H9 (cell line): ENCODE results near the gene C20orf204. TPM values are rescaled to one million over a fixed set of nuclear protein-coding genes. Genes with fewer than 3 reads are reported as not detected.

ENCODE experiments used
- DNase-seq: peaks from one replicate; pipeline ENCODE4 v3.0.0-alpha.2; 2017
- H2AFZ ChIP-seq: one replicate; pipeline ENCODE4 v1.6.1; 2013; ENCODE audit warnings: mild to moderate bottlenecking, low read length, control low read depth, moderate library complexity
- H2AK5ac ChIP-seq: 2 replicates; pipeline ENCODE4 v1.6.1; 2013; ENCODE audit warnings: low read length, control low read depth, mixed read lengths; ENCODE audit not compliant: insufficient read length
- H2BK120ac ChIP-seq: one replicate; pipeline ENCODE4 v1.6.1; 2013; ENCODE audit warnings: low read depth, mild to moderate bottlenecking, low read length, control low read depth, inconsistent platforms; ENCODE audit not compliant: poor library complexity, severe bottlenecking
- H2BK12ac ChIP-seq: 2 replicates; pipeline ENCODE4 v1.6.1; 2013; ENCODE audit warnings: low read length, control low read depth, mixed read lengths, low read depth; ENCODE audit not compliant: insufficient read length
- H2BK15ac ChIP-seq: 2 replicates; pipeline ENCODE4 v1.6.1; 2013; ENCODE audit warnings: low read depth, low read length, control low read depth
- H2BK20ac ChIP-seq: one replicate; pipeline ENCODE4 v1.6.1; 2013; ENCODE audit warnings: low read depth, mild to moderate bottlenecking, low read length, control low read depth, inconsistent platforms; ENCODE audit not compliant: poor library complexity, severe bottlenecking
- H2BK5ac ChIP-seq: 2 replicates; pipeline ENCODE4 v1.6.1; 2013; ENCODE audit warnings: low read length, control low read depth, mixed read lengths; ENCODE audit not compliant: insufficient read length
- H3K14ac ChIP-seq: 2 replicates; pipeline ENCODE4 v1.6.1; 2013; ENCODE audit warnings: low read length, control low read depth; ENCODE audit not compliant: insufficient read depth
- H3K18ac ChIP-seq: 2 replicates; pipeline ENCODE4 v1.6.1; 2013; ENCODE audit warnings: low read depth, mild to moderate bottlenecking, mixed read lengths, low read length, control low read depth; ENCODE audit not compliant: insufficient read length
- H3K23ac ChIP-seq: 2 replicates; pipeline ENCODE4 v1.6.1; 2013; ENCODE audit warnings: low read length, control low read depth, mixed read lengths, low read depth; ENCODE audit not compliant: insufficient read length
- H3K23me2 ChIP-seq: 2 replicates; pipeline ENCODE4 v1.6.1; 2013; ENCODE audit warnings: low read depth, mild to moderate bottlenecking, mixed read lengths, low read length, control low read depth; ENCODE audit not compliant: insufficient read length, poor library complexity, severe bottlenecking
- H3K27ac ChIP-seq: 2 replicates; pipeline ENCODE4 v1.5.1; 2013; ENCODE audit warnings: low read length, control low read depth, mixed read lengths, low read depth; ENCODE audit not compliant: insufficient read length
- H3K27me3 ChIP-seq: 2 replicates; pipeline ENCODE4 v1.6.1; 2013; ENCODE audit warnings: low read length, control low read depth, inconsistent platforms; ENCODE audit not compliant: insufficient read depth
- H3K4ac ChIP-seq: 2 replicates; pipeline ENCODE4 v1.6.1; 2013; ENCODE audit warnings: low read depth, mild to moderate bottlenecking, control low read depth, inconsistent platforms, low read length, moderate library complexity
- H3K4me1 ChIP-seq: 2 replicates; pipeline ENCODE4 v1.6.1; 2013; ENCODE audit warnings: low read length, control low read depth, inconsistent platforms; ENCODE audit not compliant: insufficient read depth
- H3K4me2 ChIP-seq: 2 replicates; pipeline ENCODE4 v1.6.1; 2013; ENCODE audit warnings: low read length, control low read depth, mixed read lengths; ENCODE audit not compliant: insufficient read length, insufficient read depth
- H3K56ac ChIP-seq: 2 replicates; pipeline ENCODE4 v1.6.1; 2013; ENCODE audit warnings: low read depth, mild to moderate bottlenecking, mixed read lengths, low read length, control low read depth; ENCODE audit not compliant: insufficient read length
- H3K79me1 ChIP-seq: 2 replicates; pipeline ENCODE4 v1.6.1; 2013; ENCODE audit warnings: low read depth, mild to moderate bottlenecking, moderate library complexity, low read length, control low read depth, inconsistent platforms; ENCODE audit not compliant: insufficient read depth, poor library complexity, severe bottlenecking
- H3K79me2 ChIP-seq: 2 replicates; pipeline ENCODE4 v1.6.1; 2013; ENCODE audit warnings: low read length, control low read depth, inconsistent platforms; ENCODE audit not compliant: insufficient read depth
- H3K9ac ChIP-seq: 2 replicates; pipeline ENCODE4 v1.6.1; 2013; ENCODE audit warnings: low read length, control low read depth, mixed read lengths; ENCODE audit not compliant: insufficient read length; ENCODE audit errors: extremely low read depth
- H3K9me3 ChIP-seq: one replicate; pipeline ENCODE4 v1.6.1; 2013; ENCODE audit warnings: low read depth, low read length, inconsistent platforms; ENCODE audit not compliant: control insufficient read depth
- H3T11ph ChIP-seq: one replicate; pipeline ENCODE4 v1.6.1; 2013; ENCODE audit warnings: mild to moderate bottlenecking, low read length, control low read depth, inconsistent platforms
- H4K20me1 ChIP-seq: one replicate; pipeline ENCODE4 v1.6.1; 2013; ENCODE audit not compliant: control insufficient read depth, insufficient read length, insufficient read depth
- H4K5ac ChIP-seq: 2 replicates; pipeline ENCODE4 v1.6.1; 2013; ENCODE audit warnings: low read depth, mild to moderate bottlenecking, mixed read lengths, low read length, control low read depth; ENCODE audit not compliant: insufficient read length
- H4K8ac ChIP-seq: replicated peaks from 2 replicates; pipeline ENCODE4 v1.6.1; 2013; ENCODE audit warnings: low read length, control low read depth, mixed read lengths, low read depth; ENCODE audit not compliant: insufficient read length
- H4K91ac ChIP-seq: 2 replicates; pipeline ENCODE4 v1.6.1; 2013; ENCODE audit warnings: low read depth, mild to moderate bottlenecking, moderate library complexity, mixed read lengths, low read length, control low read depth; ENCODE audit not compliant: insufficient read length
- H3K27ac Mint-ChIP-seq, 3 experiments: 2 replicates in 2 of 3; 3 replicates in 1 of 3; pipeline ENCODE4 v1.8.0; 2020 to 2021; ENCODE audit warnings: mixed read lengths in 3 of 3, mild to moderate bottlenecking in 1 of 3, moderate library complexity in 1 of 3
- H3K27me3 Mint-ChIP-seq: 2 replicates; pipeline ENCODE4 v1.8.0; 2021; ENCODE audit warnings: low read depth, mild to moderate bottlenecking, moderate library complexity, mixed read lengths
- H3K36me3 Mint-ChIP-seq, 3 experiments: 2 replicates in 2 of 3; 3 replicates in 1 of 3; pipeline ENCODE4 v1.8.0; 2020 to 2021; ENCODE audit warnings: low read depth in 3 of 3, mixed read lengths in 3 of 3; ENCODE audit not compliant: insufficient read depth in 1 of 3
- H3K4me1 Mint-ChIP-seq, 2 experiments: 2 replicates each; pipeline ENCODE4 v1.8.0; 2020; ENCODE audit warnings: mixed read lengths in 2 of 2
- H3K4me3 Mint-ChIP-seq, 2 experiments: 2 replicates in 1 of 2; 3 replicates in 1 of 2; pipeline ENCODE4 v1.8.0; 2020 to 2021; ENCODE audit warnings: mild to moderate bottlenecking in 2 of 2, mixed read lengths in 2 of 2, moderate library complexity in 1 of 2
- H3K9me3 Mint-ChIP-seq, 2 experiments: 2 replicates in 1 of 2; 3 replicates in 1 of 2; pipeline ENCODE4 v1.8.0; 2020; ENCODE audit warnings: mild to moderate bottlenecking in 2 of 2, mixed read lengths in 2 of 2, moderate library complexity in 1 of 2
- WGBS: extraction: QIAGEN DNeasy Blood & Tissue Kit; methylation state at CpG from one replicate; pipeline ENCODE4 v1.1.7; 2013; ENCODE audit warnings: missing lambda C conversion rate, low lambda C conversion rate, mixed read lengths; ENCODE audit not compliant: insufficient read length; ENCODE audit errors: extremely low coverage; 5-methylcytosine and 5-hydroxymethylcytosine counted together
- total RNA-seq: library from RNA; stranded (reverse); gene quantifications from 2 replicates; pipeline ENCODE4 v1.2.1, GENCODE V29; 2021
- TF ChIP-seq, protein P1 (sequence below): fragments of 200-600 bp; sonication (generic); conservative IDR thresholded peaks from 3 replicates; pipeline ENCODE4 v1.8.0; 2021; ENCODE audit warnings: antibody characterized with exemption, mild to moderate bottlenecking

The C20orf204 gene
- total RNA-seq, 1 experiment from 2014 or later, result 2.2 TPM

DNA sequence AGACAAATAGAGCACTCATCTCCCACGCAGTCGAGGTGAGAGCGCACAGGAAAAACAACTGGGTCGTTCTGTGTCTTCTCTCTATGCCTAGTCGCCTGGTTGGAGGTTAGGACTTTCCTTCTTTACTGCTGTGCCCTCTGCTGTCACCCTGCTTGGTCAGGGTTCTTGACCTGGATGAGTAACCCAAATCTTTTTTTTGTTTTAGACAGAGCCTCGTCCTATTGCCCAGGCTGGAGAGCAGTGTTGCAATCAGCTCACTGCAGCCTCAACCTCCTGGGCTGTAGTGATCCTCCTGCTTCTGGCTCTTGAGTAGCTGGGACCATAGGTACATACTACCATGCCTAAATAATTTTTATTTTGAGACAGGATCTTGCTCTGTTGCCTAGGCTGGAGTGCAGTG, 30.6 kb upstream of the C20orf204 start:
- no peaks in the 10 kb centered on the region for H3K9me3 ChIP-seq
- no peaks in the 10 kb centered on the region for H3K79me2 ChIP-seq
- no peaks in the 10 kb centered on the region for H3K4me1 ChIP-seq
- no peak overlapping the region for H3K23ac ChIP-seq
- no peak overlapping the region for H3T11ph ChIP-seq
- Mint-ChIP-seq H3K4me3 (no peak overlapping the region), H3K36me3 (peaks cover 26 to 82% (median 72%) of the 10 kb centered on the region in 3 experiments), H3K27ac (no peak overlapping the region), H3K27me3 (no peaks in the 10 kb centered on the region), H3K9me3 (peaks cover 4 to 5% of the 10 kb centered on the region in 2 experiments; a peak in 2 of 5 replicates), H3K4me1 (no peaks in the 10 kb centered on the region)
- H4K91ac ChIP-seq, result no peak overlapping the region
- H3K56ac ChIP-seq, result no peak overlapping the region
- no peak overlapping the region for H3K27ac ChIP-seq
- no peak overlapping the region for H2BK20ac ChIP-seq
- no peak overlapping the region for H3K4me2 ChIP-seq
- no peak overlapping the region for H2AFZ ChIP-seq
- no peaks in the 10 kb centered on the region for H3K23me2 ChIP-seq
- H3K14ac ChIP-seq, result no peak overlapping the region
- no peaks in the 10 kb centered on the region for H3K27me3 ChIP-seq
- H2BK12ac ChIP-seq, result no peak overlapping the region
- H4K5ac ChIP-seq, result no peak overlapping the region
- no peak overlapping the region for H3K18ac ChIP-seq
- H2BK120ac ChIP-seq, result no peak overlapping the region
- H2BK15ac ChIP-seq, result no peak overlapping the region
- no peak for DNase-seq
- no peak overlapping the region for H2BK5ac ChIP-seq
- H3K4ac ChIP-seq, result no peak overlapping the region
- H3K79me1 ChIP-seq, result peaks cover 4% of the 10 kb centered on the region
- TF ChIP-seq, protein P1, sequence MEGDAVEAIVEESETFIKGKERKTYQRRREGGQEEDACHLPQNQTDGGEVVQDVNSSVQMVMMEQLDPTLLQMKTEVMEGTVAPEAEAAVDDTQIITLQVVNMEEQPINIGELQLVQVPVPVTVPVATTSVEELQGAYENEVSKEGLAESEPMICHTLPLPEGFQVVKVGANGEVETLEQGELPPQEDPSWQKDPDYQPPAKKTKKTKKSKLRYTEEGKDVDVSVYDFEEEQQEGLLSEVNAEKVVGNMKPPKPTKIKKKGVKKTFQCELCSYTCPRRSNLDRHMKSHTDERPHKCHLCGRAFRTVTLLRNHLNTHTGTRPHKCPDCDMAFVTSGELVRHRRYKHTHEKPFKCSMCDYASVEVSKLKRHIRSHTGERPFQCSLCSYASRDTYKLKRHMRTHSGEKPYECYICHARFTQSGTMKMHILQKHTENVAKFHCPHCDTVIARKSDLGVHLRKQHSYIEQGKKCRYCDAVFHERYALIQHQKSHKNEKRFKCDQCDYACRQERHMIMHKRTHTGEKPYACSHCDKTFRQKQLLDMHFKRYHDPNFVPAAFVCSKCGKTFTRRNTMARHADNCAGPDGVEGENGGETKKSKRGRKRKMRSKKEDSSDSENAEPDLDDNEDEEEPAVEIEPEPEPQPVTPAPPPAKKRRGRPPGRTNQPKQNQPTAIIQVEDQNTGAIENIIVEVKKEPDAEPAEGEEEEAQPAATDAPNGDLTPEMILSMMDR, result no peak
- no peaks in the 10 kb centered on the region for H4K20me1 ChIP-seq
- no peak overlapping the region for H2AK5ac ChIP-seq
- no peak overlapping the region for H3K9ac ChIP-seq
- WGBS, result no CpG with 5 or more reads among the region's 6 CpGs
- no peak overlapping the region for H4K8ac ChIP-seq
